GM12878 (cell line): ENCODE results near the gene MYRF. TPM values are rescaled to one million over a fixed set of nuclear protein-coding genes. Genes with fewer than 3 reads are reported as not detected.

Experiments used
- ATAC-seq: fragments of 200-7000 bp; cut with Tn5 transposase; 3 replicates; pipeline ENCODE4 v1.9.1; 2020; ENCODE audit warnings: mild to moderate bottlenecking, moderate library complexity
- BruUV-seq: library from RNA; stranded (reverse); fragments of 400-500 nt; replicated peaks from 2 replicates; lab custom pipeline; 2021; lab: Mats Ljungman, UMichigan
- CTCF ChIA-PET: fragments of 300-600 bp; sonication (Branson Sonifier 250); formaldehyde crosslinking; extraction: SDS; loops from one replicate; lab custom pipeline; 2021; ENCODE audit warnings: inconsistent platforms; lab: Yijun Ruan, JAX
- POLR2A ChIA-PET: fragments of 350-600 bp; formaldehyde crosslinking; extraction: SDS; loops from one replicate; lab custom pipeline; 2021; ENCODE audit warnings: inconsistent platforms; lab: Charles Lee
- RAD21 ChIA-PET: fragments of 300-600 bp; sonication (Branson Sonifier 250); formaldehyde crosslinking; loops from one replicate; lab custom pipeline; 2023; ENCODE audit warnings: antibody characterized with exemption; ENCODE audit not compliant: unreplicated experiment; lab: Charles Lee
- SMC1A ChIA-PET: fragments of 300-600 bp; sonication (Branson Sonifier 250); formaldehyde crosslinking; loops from one replicate; lab custom pipeline; 2023; ENCODE audit not compliant: unreplicated experiment, uncharacterized antibody; lab: Charles Lee
- DNase-seq: peaks from one replicate; pipeline ENCODE4 v3.0.0-alpha.2; 2011; ENCODE audit warnings: low read depth, low spot score
- FAIRE-seq: peaks from 3 replicates; lab custom pipeline; 2011; peaks lifted over from hg19 to GRCh38; lab: Jason Lieb, UNC
- H2AFZ ChIP-seq: 2 replicates; pipeline ENCODE4 v1.6.0; 2011; ENCODE audit warnings: low read depth, low read length, control low read depth; ENCODE audit not compliant: control insufficient read depth
- H3K27ac ChIP-seq: 2 replicates; pipeline ENCODE4 v1.5.1; 2011; ENCODE audit warnings: control low read depth; ENCODE audit not compliant: control insufficient read depth, insufficient read depth
- H3K27me3 ChIP-seq, 2 experiments: replicated peaks in 1 of 2; 2 replicates each; pipeline versions ENCODE4 v1.6.0 to v1.6.1; 2011; ENCODE audit warnings: low read length in 1 of 2; ENCODE audit not compliant: control insufficient read depth in 2 of 2, insufficient read depth in 2 of 2
- H3K36me3 ChIP-seq, 2 experiments: 2 replicates each; pipeline ENCODE4 v1.5.1; 2011; ENCODE audit warnings: low read length in 1 of 2; ENCODE audit not compliant: control insufficient read depth in 2 of 2, insufficient read depth in 2 of 2
- H3K4me1 ChIP-seq: 2 replicates; pipeline ENCODE4 v1.6.1; 2011; ENCODE audit warnings: mild to moderate bottlenecking, low read length, moderate library complexity, mixed read lengths; ENCODE audit not compliant: control insufficient read depth, insufficient read depth
- H3K4me2 ChIP-seq: 2 replicates; pipeline ENCODE4 v1.6.0; 2011; ENCODE audit warnings: control low read depth; ENCODE audit not compliant: control insufficient read depth, insufficient read depth
- H3K4me3 ChIP-seq: fragments of 200-600 bp; sonication (generic); 2 replicates; pipeline ENCODE4 v1.5.1; 2016
- H3K79me2 ChIP-seq: 2 replicates; pipeline ENCODE4 v1.6.0; 2011; ENCODE audit warnings: low read length; ENCODE audit not compliant: control insufficient read depth, insufficient read depth
- H3K9ac ChIP-seq: 2 replicates; pipeline ENCODE4 v1.8.0; 2011; ENCODE audit warnings: low read length, control low read depth, mixed read lengths; ENCODE audit not compliant: control insufficient read depth, insufficient read depth
- H3K9me3 ChIP-seq: replicated peaks from 3 replicates; pipeline ENCODE4 v1.5.1; 2011; ENCODE audit warnings: mild to moderate bottlenecking, low read length; ENCODE audit not compliant: control insufficient read depth, insufficient read depth
- H4K20me1 ChIP-seq: 2 replicates; pipeline ENCODE4 v1.6.0; 2011; ENCODE audit not compliant: control insufficient read depth, insufficient read depth
- BCLAF1 ChIP-seq: fragments of 450-650 bp; IDR thresholded peaks from 2 replicates; pipeline ENCODE4 v1.6.1; 2017; ENCODE audit warnings: antibody characterized with exemption, mild to moderate bottlenecking, moderate library complexity
- CEBPB ChIP-seq, 2 experiments: fragments of 150-350 bp in 1 of 2; IDR thresholded peaks; 2 replicates each; pipeline ENCODE4 v1.6.1; 2012 to 2014; ENCODE audit warnings: low read depth in 2 of 2, low read length in 2 of 2, borderline replicate concordance in 1 of 2, inconsistent platforms in 1 of 2
- EED ChIP-seq: sonication (generic); IDR thresholded peaks from 2 replicates; pipeline ENCODE4 v1.6.1; 2016; ENCODE audit warnings: antibody characterized with exemption, low read depth
- HDAC2 ChIP-seq: fragments of 200-600 bp; sonication (generic); IDR thresholded peaks from 2 replicates; pipeline ENCODE4 v1.6.1; 2017
- JUNB ChIP-seq: IDR thresholded peaks from 2 replicates; pipeline ENCODE4 v1.6.1; 2016; ENCODE audit warnings: antibody characterized with exemption, mild to moderate bottlenecking
- PML ChIP-seq: IDR thresholded peaks from 2 replicates; pipeline ENCODE4 v1.6.1; 2012; ENCODE audit warnings: low read length, inconsistent platforms
- SIX5 ChIP-seq: IDR thresholded peaks from 2 replicates; pipeline ENCODE4 v1.6.1; 2011; ENCODE audit warnings: mild to moderate bottlenecking, low read depth, low read length, moderate library complexity; ENCODE audit not compliant: severe bottlenecking
- SUZ12 ChIP-seq: fragments of 200-600 bp; sonication (generic); IDR thresholded peaks from one replicate; pipeline ENCODE4 v1.6.1; 2018; ENCODE audit warnings: antibody characterized with exemption, mild to moderate bottlenecking; ENCODE audit not compliant: unreplicated experiment
- TCF3 ChIP-seq: IDR thresholded peaks from 2 replicates; pipeline ENCODE4 v1.6.1; 2012; ENCODE audit warnings: low read depth, mild to moderate bottlenecking, low read length, borderline replicate concordance; ENCODE audit not compliant: insufficient read depth
- WRNIP1 ChIP-seq: IDR thresholded peaks from 2 replicates; pipeline ENCODE4 v1.6.1; 2011; ENCODE audit warnings: low read depth, low read length, improper control_type of control experiment, borderline replicate concordance
- WGBS: methylation state at CpG from one replicate; pipeline ENCODE4 v1.1.6; 2016; ENCODE audit warnings: low lambda C conversion rate; ENCODE audit not compliant: insufficient replicate concordance, insufficient coverage; ENCODE audit errors: missing lambda C conversion rate; 5-methylcytosine and 5-hydroxymethylcytosine counted together
- in situ Hi-C: fragments of 300-500 bp; cut with MboI; formaldehyde crosslinking; loops from 9 replicates; pipeline ENCODE4 v1.14.3; 2018; ENCODE audit warnings: mixed read lengths
- intact Hi-C: fragments of 100-400 bp; cut with micrococcal nuclease; formaldehyde crosslinking; loops from one replicate; pipeline ENCODE4 v1.14.2; 2022; ENCODE audit not compliant: unreplicated experiment
- polyA plus RNA-seq, 11 experiments: library from polyadenylated mRNA; depleted of rRNA in 4 of 11; unstranded in 6 of 11; stranded (reverse) in 5 of 11; fragments of >200 nt; fragmentation: Nextera tagmentation in 4 of 11; fragmentation: Illumina TruSeq in 1 of 11; extraction: Ambion mirVana in 4 of 11; extraction: Trizol in 1 of 11; gene quantifications; 1 replicate in 1 of 11; 2 replicates in 10 of 11; pipeline versions ENCODE4 v1.2.1 to v1.2.3, GENCODE V29; 2011 to 2016; ENCODE audit warnings: inconsistent platforms in 2 of 11, missing spikeins in 2 of 11, low read depth in 1 of 11
- total RNA-seq, 4 experiments: library from RNA; depleted of rRNA in 3 of 4; stranded (reverse); fragments of >200 nt in 3 of 4; fragmentation: Illumina TruSeq in 1 of 4; extraction: Trizol in 1 of 4; gene quantifications; 2 replicates each; pipeline versions ENCODE4 v1.2.1 to v1.2.3, GENCODE V29; 2013 to 2021

Gene MYRF
- total and polyA plus RNA-seq, 10 of the 15 experiments (the other 5 are each of a cell fraction or from before 2014, with no cell fraction given) = 0.27 to 15.6 (median 0.89) TPM

- Histone ChIP-seq H3K9me3 (no peaks in the 10 kb centered on the region), H3K4me2 (no peak overlapping the region), H2AFZ (no peak overlapping the region), H3K79me2 (no peaks in the 10 kb centered on the region), H3K27ac (no peak overlapping the region), H3K27me3 (no peaks in the 10 kb centered on the region; a peak in 1 of 4 replicates), H3K9ac (no peak overlapping the region), H3K36me3 (no peaks in the 10 kb centered on the region), H4K20me1 (no peaks in the 10 kb centered on the region), H3K4me3 (no peak overlapping the region), H3K4me1 (no peaks in the 10 kb centered on the region)
- no TSS peak for BruUV-seq
- ChIA-PET POLR2A (no interaction called here), CTCF (interaction anchor here (0.7 to 2.1 kb wide), 28 partner anchors 9 to 375 kb away, joined by 3 to 16 read pairs (median 5); partner anchors contain the start of genes DAGLA, FEN1 and TMEM258), SMC1A (interaction anchor here (0.7 to 1.9 kb wide), 6 partner anchors 54 to 287 kb away, joined by 3 to 7 read pairs (median 4); partner anchors contain the start of genes FEN1 and TMEM258), RAD21 (interaction anchor here (0.8 to 1.3 kb wide), 9 partner anchors 11 to 94 kb away, joined by 3 to 6 read pairs (median 5); no protein-coding TSS in a partner anchor)
- WGBS = 26% methylated on average over 6 of the region's 6 CpGs
- TF ChIP-seq PML (no peak), SIX5 (no peak), TCF3 (no peak), WRNIP1 (no peak), JUNB (no peak), SUZ12 (no peak), HDAC2 (no peak), EED (no peak), CEBPB (IDR thresholded peaks at IDR 0.05; ENCODE audit: borderline replicate concordance in 1 of 2, low read depth in 2 of 2, low read length in 2 of 2) (no peak), BCLAF1 (no peak)
- intact Hi-C loops (loop anchor here (2.0 to 10.0 kb wide), 2 partner anchors 52 to 258 kb away; partner anchors contain the start of gene DAGLA), in situ Hi-C loops (no loop called here)
- FAIRE-seq (no peak), ATAC-seq (no peak), DNase-seq (no peak)
These were observed 19.7 kb upstream of the MYRF start for GRCh38 chr11:61732705-61733104.
